Astrocyte (in vitro differentiated cells and primary cell): ENCODE data around the gene ERCC8. TPM values are rescaled to one million over a fixed set of nuclear protein-coding genes. Genes with fewer than 3 reads are reported as not detected.
A peak's percentile ranks its signal among the peaks of the same experiment; 100 is the strongest.

Source experiments
- DNase-seq: peaks from one replicate; pipeline ENCODE4 v3.0.0-alpha.2; 2010; ENCODE audit warnings: low read depth
- FAIRE-seq: peaks from 2 replicates; lab custom pipeline; 2011; peaks lifted over from hg19 to GRCh38; lab: Jason Lieb, UNC
- H2AFZ ChIP-seq: 2 replicates; pipeline ENCODE4 v1.6.0; 2012; ENCODE audit warnings: low read depth, low read length, inconsistent platforms
- H3K27ac ChIP-seq: 2 replicates; pipeline ENCODE4 v1.5.1; 2011; ENCODE audit warnings: low read depth, low read length, inconsistent platforms
- H3K27me3 ChIP-seq: 2 replicates; pipeline ENCODE4 v1.6.0; 2011; ENCODE audit warnings: low read length, inconsistent platforms; ENCODE audit not compliant: insufficient read depth
- H3K36me3 ChIP-seq: 2 replicates; pipeline ENCODE4 v1.5.1; 2011; ENCODE audit warnings: low read length, inconsistent platforms; ENCODE audit not compliant: insufficient read depth
- H3K4me1 ChIP-seq: 2 replicates; pipeline ENCODE4 v1.5.1; 2011; ENCODE audit warnings: low read length, inconsistent platforms; ENCODE audit not compliant: insufficient read depth
- H3K4me2 ChIP-seq: 2 replicates; pipeline ENCODE4 v1.6.0; 2012; ENCODE audit warnings: low read length, inconsistent platforms
- H3K4me3 ChIP-seq: 2 replicates; pipeline ENCODE4 v1.5.1; 2011; ENCODE audit warnings: low read depth, mild to moderate bottlenecking, low read length, inconsistent platforms; ENCODE audit not compliant: insufficient read depth
- H3K79me2 ChIP-seq: 2 replicates; pipeline ENCODE4 v1.6.0; 2012; ENCODE audit warnings: mild to moderate bottlenecking, low read length, inconsistent platforms; ENCODE audit not compliant: insufficient read depth
- H3K9ac ChIP-seq: 2 replicates; pipeline ENCODE4 v1.6.0; 2012; ENCODE audit warnings: mild to moderate bottlenecking, low read length, inconsistent platforms
- H3K9me3 ChIP-seq: 2 replicates; pipeline ENCODE4 v1.5.1; 2012; ENCODE audit warnings: low read depth, mild to moderate bottlenecking, low read length, inconsistent platforms; ENCODE audit not compliant: insufficient read depth
- H4K20me1 ChIP-seq: 2 replicates; pipeline ENCODE4 v1.6.0; 2012; ENCODE audit warnings: low read length, inconsistent platforms; ENCODE audit not compliant: insufficient read depth
- H3K27ac Mint-ChIP-seq: one replicate; pipeline ENCODE4 v1.8.0; 2021; ENCODE audit warnings: mild to moderate bottlenecking, mixed read lengths; ENCODE audit not compliant: unreplicated experiment
- H3K27me3 Mint-ChIP-seq: one replicate; pipeline ENCODE4 v1.8.0; 2021; ENCODE audit warnings: low read depth, mixed read lengths; ENCODE audit not compliant: unreplicated experiment
- H3K36me3 Mint-ChIP-seq: one replicate; pipeline ENCODE4 v1.8.0; 2021; ENCODE audit warnings: low read depth, mixed read lengths; ENCODE audit not compliant: unreplicated experiment
- H3K4me1 Mint-ChIP-seq: one replicate; pipeline ENCODE4 v1.8.0; 2021; ENCODE audit warnings: low read depth, mixed read lengths; ENCODE audit not compliant: unreplicated experiment
- H3K4me3 Mint-ChIP-seq: one replicate; pipeline ENCODE4 v1.8.0; 2021; ENCODE audit warnings: mild to moderate bottlenecking, moderate library complexity, mixed read lengths; ENCODE audit not compliant: unreplicated experiment
- H3K9me3 Mint-ChIP-seq: one replicate; pipeline ENCODE4 v1.8.0; 2021; ENCODE audit warnings: mild to moderate bottlenecking, mixed read lengths; ENCODE audit not compliant: unreplicated experiment
- CTCF ChIP-seq: IDR thresholded peaks from 2 replicates; pipeline ENCODE4 v1.5.1; 2011; ENCODE audit warnings: low read depth, mild to moderate bottlenecking, inconsistent platforms, low read length, moderate library complexity; ENCODE audit not compliant: insufficient read depth
- EZH2 ChIP-seq: IDR thresholded peaks from 2 replicates; pipeline ENCODE4 v1.6.1; 2012; ENCODE audit warnings: mild to moderate bottlenecking, low read length, inconsistent platforms; ENCODE audit not compliant: insufficient read depth
- total RNA-seq: library from RNA; stranded (reverse); gene quantifications from 2 replicates; pipeline ENCODE4 v1.2.1, GENCODE V29; 2021

Gene ERCC8
- total RNA-seq, 1 donor from 2014 or later, result 11.8 TPM

GRCh38 chr5:60972231-60972630 lies 27.4 kb upstream of the ERCC8 start:
- peaks cover 57% of the 10 kb centered on the region for H3K79me2 ChIP-seq
- Mint-ChIP-seq H3K4me3 (no peak overlapping the region), H3K27ac (no peak overlapping the region), H3K9me3 (peaks cover 2% of the 10 kb centered on the region), H3K27me3 (no peaks in the 10 kb centered on the region), H3K4me1 (no peaks in the 10 kb centered on the region), H3K36me3 (no peaks in the 10 kb centered on the region)
- no peaks in the 10 kb centered on the region for H3K9me3 ChIP-seq
- peaks cover 20% of the 10 kb centered on the region for H4K20me1 ChIP-seq
- no peak overlapping the region for H3K27ac ChIP-seq
- H3K4me3 ChIP-seq, result no peak overlapping the region
- TF ChIP-seq EZH2 (no peak), CTCF (no peak)
- no peaks in the 10 kb centered on the region for H3K27me3 ChIP-seq
- FAIRE-seq (no peak), DNase-seq (no peak)
- H3K36me3 ChIP-seq, result no peaks in the 10 kb centered on the region
- H2AFZ ChIP-seq, result no peak overlapping the region
- no peak overlapping the region for H3K9ac ChIP-seq
- no peaks in the 10 kb centered on the region for H3K4me1 ChIP-seq
- no peak overlapping the region for H3K4me2 ChIP-seq

- no peaks in the 10 kb centered on the region for H3K9me3 ChIP-seq
- H4K20me1 ChIP-seq, result peaks cover 10% of the 10 kb centered on the region
- peaks cover 2% of the 10 kb centered on the region for H3K36me3 Mint-ChIP-seq
- H3K27me3 Mint-ChIP-seq, result no peaks in the 10 kb centered on the region
- no peak overlapping the region for H3K4me2 ChIP-seq
- H3K27ac Mint-ChIP-seq, result no peak overlapping the region
- H3K27ac ChIP-seq, result no peak overlapping the region
- H3K4me1 ChIP-seq, result no peaks in the 10 kb centered on the region
- H3K9me3 Mint-ChIP-seq, result peaks cover 2% of the 10 kb centered on the region
- no peaks in the 10 kb centered on the region for H3K36me3 ChIP-seq
- no peak overlapping the region for H3K9ac ChIP-seq
- no peaks in the 10 kb centered on the region for H3K4me1 Mint-ChIP-seq
- no peak overlapping the region for H3K4me3 Mint-ChIP-seq
- H3K27me3 ChIP-seq, result no peaks in the 10 kb centered on the region
- DNase-seq (peak; percentile 39), FAIRE-seq (no peak)
- peaks cover 44% of the 10 kb centered on the region for H3K79me2 ChIP-seq
- H3K4me3 ChIP-seq, result no peak overlapping the region
- TF ChIP-seq EZH2, result no peak
- TF ChIP-seq CTCF, result no peak
- H2AFZ ChIP-seq, result no peak overlapping the region
These were observed 16.8 kb upstream of the ERCC8 start for GRCh38 chr5:60961685-60962084.

GRCh38 chr5:60960591-60960990 lies 15.7 kb upstream of the ERCC8 start:
- peaks cover 43% of the 10 kb centered on the region for H3K79me2 ChIP-seq
- DNase-seq (no peak), FAIRE-seq (no peak)
- no peaks in the 10 kb centered on the region for H3K4me1 ChIP-seq
- no peaks in the 10 kb centered on the region for H3K27me3 ChIP-seq
- Mint-ChIP-seq H3K9me3 (peaks cover 2% of the 10 kb centered on the region), H3K27ac (no peak overlapping the region), H3K36me3 (peaks cover 2% of the 10 kb centered on the region), H3K4me3 (no peak overlapping the region), H3K4me1 (no peaks in the 10 kb centered on the region), H3K27me3 (no peaks in the 10 kb centered on the region)
- TF ChIP-seq EZH2, result no peak
- TF ChIP-seq CTCF, result peak; percentile 54
- H3K9me3 ChIP-seq, result no peaks in the 10 kb centered on the region
- no peaks in the 10 kb centered on the region for H3K36me3 ChIP-seq
- H4K20me1 ChIP-seq, result peaks cover 16% of the 10 kb centered on the region
- H3K9ac ChIP-seq, result no peak overlapping the region
- H3K27ac ChIP-seq, result no peak overlapping the region
- no peak overlapping the region for H3K4me3 ChIP-seq
- no peak overlapping the region for H2AFZ ChIP-seq
- no peak overlapping the region for H3K4me2 ChIP-seq
